H9 (cell line): Measurements from ENCODE around the gene ACADSB. TPM values are rescaled to one million over a fixed set of nuclear protein-coding genes. Genes with fewer than 3 reads are reported as not detected.

ENCODE experiments used
- DNase-seq: peaks from one replicate; pipeline ENCODE4 v3.0.0-alpha.2; 2017
- H2AFZ ChIP-seq: one replicate; pipeline ENCODE4 v1.6.1; 2013; ENCODE audit warnings: mild to moderate bottlenecking, low read length, control low read depth, moderate library complexity
- H2AK5ac ChIP-seq: 2 replicates; pipeline ENCODE4 v1.6.1; 2013; ENCODE audit warnings: low read length, control low read depth, mixed read lengths; ENCODE audit not compliant: insufficient read length
- H2BK120ac ChIP-seq: one replicate; pipeline ENCODE4 v1.6.1; 2013; ENCODE audit warnings: low read depth, mild to moderate bottlenecking, low read length, control low read depth, inconsistent platforms; ENCODE audit not compliant: poor library complexity, severe bottlenecking
- H2BK12ac ChIP-seq: 2 replicates; pipeline ENCODE4 v1.6.1; 2013; ENCODE audit warnings: low read length, control low read depth, mixed read lengths, low read depth; ENCODE audit not compliant: insufficient read length
- H2BK15ac ChIP-seq: 2 replicates; pipeline ENCODE4 v1.6.1; 2013; ENCODE audit warnings: low read depth, low read length, control low read depth
- H2BK20ac ChIP-seq: one replicate; pipeline ENCODE4 v1.6.1; 2013; ENCODE audit warnings: low read depth, mild to moderate bottlenecking, low read length, control low read depth, inconsistent platforms; ENCODE audit not compliant: poor library complexity, severe bottlenecking
- H2BK5ac ChIP-seq: 2 replicates; pipeline ENCODE4 v1.6.1; 2013; ENCODE audit warnings: low read length, control low read depth, mixed read lengths; ENCODE audit not compliant: insufficient read length
- H3K14ac ChIP-seq: 2 replicates; pipeline ENCODE4 v1.6.1; 2013; ENCODE audit warnings: low read length, control low read depth; ENCODE audit not compliant: insufficient read depth
- H3K18ac ChIP-seq: 2 replicates; pipeline ENCODE4 v1.6.1; 2013; ENCODE audit warnings: low read depth, mild to moderate bottlenecking, mixed read lengths, low read length, control low read depth; ENCODE audit not compliant: insufficient read length
- H3K23ac ChIP-seq: 2 replicates; pipeline ENCODE4 v1.6.1; 2013; ENCODE audit warnings: low read length, control low read depth, mixed read lengths, low read depth; ENCODE audit not compliant: insufficient read length
- H3K23me2 ChIP-seq: 2 replicates; pipeline ENCODE4 v1.6.1; 2013; ENCODE audit warnings: low read depth, mild to moderate bottlenecking, mixed read lengths, low read length, control low read depth; ENCODE audit not compliant: insufficient read length, poor library complexity, severe bottlenecking
- H3K27ac ChIP-seq: 2 replicates; pipeline ENCODE4 v1.5.1; 2013; ENCODE audit warnings: low read length, control low read depth, mixed read lengths, low read depth; ENCODE audit not compliant: insufficient read length
- H3K27me3 ChIP-seq: 2 replicates; pipeline ENCODE4 v1.6.1; 2013; ENCODE audit warnings: low read length, control low read depth, inconsistent platforms; ENCODE audit not compliant: insufficient read depth
- H3K4ac ChIP-seq: 2 replicates; pipeline ENCODE4 v1.6.1; 2013; ENCODE audit warnings: low read depth, mild to moderate bottlenecking, control low read depth, inconsistent platforms, low read length, moderate library complexity
- H3K4me1 ChIP-seq: 2 replicates; pipeline ENCODE4 v1.6.1; 2013; ENCODE audit warnings: low read length, control low read depth, inconsistent platforms; ENCODE audit not compliant: insufficient read depth
- H3K4me2 ChIP-seq: 2 replicates; pipeline ENCODE4 v1.6.1; 2013; ENCODE audit warnings: low read length, control low read depth, mixed read lengths; ENCODE audit not compliant: insufficient read length, insufficient read depth
- H3K56ac ChIP-seq: 2 replicates; pipeline ENCODE4 v1.6.1; 2013; ENCODE audit warnings: low read depth, mild to moderate bottlenecking, mixed read lengths, low read length, control low read depth; ENCODE audit not compliant: insufficient read length
- H3K79me1 ChIP-seq: 2 replicates; pipeline ENCODE4 v1.6.1; 2013; ENCODE audit warnings: low read depth, mild to moderate bottlenecking, moderate library complexity, low read length, control low read depth, inconsistent platforms; ENCODE audit not compliant: insufficient read depth, poor library complexity, severe bottlenecking
- H3K79me2 ChIP-seq: 2 replicates; pipeline ENCODE4 v1.6.1; 2013; ENCODE audit warnings: low read length, control low read depth, inconsistent platforms; ENCODE audit not compliant: insufficient read depth
- H3K9ac ChIP-seq: 2 replicates; pipeline ENCODE4 v1.6.1; 2013; ENCODE audit warnings: low read length, control low read depth, mixed read lengths; ENCODE audit not compliant: insufficient read length; ENCODE audit errors: extremely low read depth
- H3K9me3 ChIP-seq: one replicate; pipeline ENCODE4 v1.6.1; 2013; ENCODE audit warnings: low read depth, low read length, inconsistent platforms; ENCODE audit not compliant: control insufficient read depth
- H3T11ph ChIP-seq: one replicate; pipeline ENCODE4 v1.6.1; 2013; ENCODE audit warnings: mild to moderate bottlenecking, low read length, control low read depth, inconsistent platforms
- H4K20me1 ChIP-seq: one replicate; pipeline ENCODE4 v1.6.1; 2013; ENCODE audit not compliant: control insufficient read depth, insufficient read length, insufficient read depth
- H4K5ac ChIP-seq: 2 replicates; pipeline ENCODE4 v1.6.1; 2013; ENCODE audit warnings: low read depth, mild to moderate bottlenecking, mixed read lengths, low read length, control low read depth; ENCODE audit not compliant: insufficient read length
- H4K8ac ChIP-seq: replicated peaks from 2 replicates; pipeline ENCODE4 v1.6.1; 2013; ENCODE audit warnings: low read length, control low read depth, mixed read lengths, low read depth; ENCODE audit not compliant: insufficient read length
- H4K91ac ChIP-seq: 2 replicates; pipeline ENCODE4 v1.6.1; 2013; ENCODE audit warnings: low read depth, mild to moderate bottlenecking, moderate library complexity, mixed read lengths, low read length, control low read depth; ENCODE audit not compliant: insufficient read length
- H3K27ac Mint-ChIP-seq, 3 experiments: 2 replicates in 2 of 3; 3 replicates in 1 of 3; pipeline ENCODE4 v1.8.0; 2020 to 2021; ENCODE audit warnings: mixed read lengths in 3 of 3, mild to moderate bottlenecking in 1 of 3, moderate library complexity in 1 of 3
- H3K27me3 Mint-ChIP-seq: 2 replicates; pipeline ENCODE4 v1.8.0; 2021; ENCODE audit warnings: low read depth, mild to moderate bottlenecking, moderate library complexity, mixed read lengths
- H3K36me3 Mint-ChIP-seq, 3 experiments: 2 replicates in 2 of 3; 3 replicates in 1 of 3; pipeline ENCODE4 v1.8.0; 2020 to 2021; ENCODE audit warnings: low read depth in 3 of 3, mixed read lengths in 3 of 3; ENCODE audit not compliant: insufficient read depth in 1 of 3
- H3K4me1 Mint-ChIP-seq, 2 experiments: 2 replicates each; pipeline ENCODE4 v1.8.0; 2020; ENCODE audit warnings: mixed read lengths in 2 of 2
- H3K4me3 Mint-ChIP-seq, 2 experiments: 2 replicates in 1 of 2; 3 replicates in 1 of 2; pipeline ENCODE4 v1.8.0; 2020 to 2021; ENCODE audit warnings: mild to moderate bottlenecking in 2 of 2, mixed read lengths in 2 of 2, moderate library complexity in 1 of 2
- H3K9me3 Mint-ChIP-seq, 2 experiments: 2 replicates in 1 of 2; 3 replicates in 1 of 2; pipeline ENCODE4 v1.8.0; 2020; ENCODE audit warnings: mild to moderate bottlenecking in 2 of 2, mixed read lengths in 2 of 2, moderate library complexity in 1 of 2
- WGBS: extraction: QIAGEN DNeasy Blood & Tissue Kit; methylation state at CpG from one replicate; pipeline ENCODE4 v1.1.7; 2013; ENCODE audit warnings: missing lambda C conversion rate, low lambda C conversion rate, mixed read lengths; ENCODE audit not compliant: insufficient read length; ENCODE audit errors: extremely low coverage; 5-methylcytosine and 5-hydroxymethylcytosine counted together
- total RNA-seq: library from RNA; stranded (reverse); gene quantifications from 2 replicates; pipeline ENCODE4 v1.2.1, GENCODE V29; 2021
- TF ChIP-seq, protein P1 (sequence below): fragments of 200-600 bp; sonication (generic); conservative IDR thresholded peaks from 3 replicates; pipeline ENCODE4 v1.8.0; 2021; ENCODE audit warnings: antibody characterized with exemption, mild to moderate bottlenecking

The ACADSB gene
- total RNA-seq, 1 experiment from 2014 or later = 35.1 TPM

DNA sequence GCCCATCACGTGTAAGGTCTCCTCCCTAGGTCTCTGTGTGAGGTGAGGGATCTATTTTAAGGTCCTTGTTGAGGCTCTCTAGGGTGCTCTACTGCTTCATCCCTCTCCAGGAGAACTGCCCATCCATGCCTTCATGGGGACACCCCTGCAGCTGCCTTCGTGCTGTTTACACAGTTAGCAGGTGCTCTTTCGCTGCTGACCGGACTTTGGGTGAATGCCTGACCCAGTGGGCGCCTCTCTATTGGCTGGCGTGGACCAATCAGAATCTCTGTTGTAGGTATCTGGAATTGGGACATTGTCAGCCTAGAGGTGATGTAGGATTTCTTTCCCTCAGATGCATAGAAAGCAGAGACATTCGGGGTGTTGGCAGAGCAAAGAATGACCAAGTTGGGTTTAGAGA, 88.2 kb downstream of the ACADSB start:
- no peak overlapping the region for H3K4ac ChIP-seq
- no peak overlapping the region for H3K27ac Mint-ChIP-seq
- H2AK5ac ChIP-seq = no peak overlapping the region
- no peak overlapping the region for H3K4me2 ChIP-seq
- no peaks in the 10 kb centered on the region for H4K20me1 ChIP-seq
- H3T11ph ChIP-seq = no peak overlapping the region
- H4K91ac ChIP-seq = no peak overlapping the region
- no peaks in the 10 kb centered on the region for H3K4me1 ChIP-seq
- DNase-seq = no peak
- no peaks in the 10 kb centered on the region for H3K79me1 ChIP-seq
- H2BK5ac ChIP-seq = no peak overlapping the region
- peaks cover 3 to 6% of the 10 kb centered on the region in 2 experiments for H3K4me1 Mint-ChIP-seq
- TF ChIP-seq, protein P1, sequence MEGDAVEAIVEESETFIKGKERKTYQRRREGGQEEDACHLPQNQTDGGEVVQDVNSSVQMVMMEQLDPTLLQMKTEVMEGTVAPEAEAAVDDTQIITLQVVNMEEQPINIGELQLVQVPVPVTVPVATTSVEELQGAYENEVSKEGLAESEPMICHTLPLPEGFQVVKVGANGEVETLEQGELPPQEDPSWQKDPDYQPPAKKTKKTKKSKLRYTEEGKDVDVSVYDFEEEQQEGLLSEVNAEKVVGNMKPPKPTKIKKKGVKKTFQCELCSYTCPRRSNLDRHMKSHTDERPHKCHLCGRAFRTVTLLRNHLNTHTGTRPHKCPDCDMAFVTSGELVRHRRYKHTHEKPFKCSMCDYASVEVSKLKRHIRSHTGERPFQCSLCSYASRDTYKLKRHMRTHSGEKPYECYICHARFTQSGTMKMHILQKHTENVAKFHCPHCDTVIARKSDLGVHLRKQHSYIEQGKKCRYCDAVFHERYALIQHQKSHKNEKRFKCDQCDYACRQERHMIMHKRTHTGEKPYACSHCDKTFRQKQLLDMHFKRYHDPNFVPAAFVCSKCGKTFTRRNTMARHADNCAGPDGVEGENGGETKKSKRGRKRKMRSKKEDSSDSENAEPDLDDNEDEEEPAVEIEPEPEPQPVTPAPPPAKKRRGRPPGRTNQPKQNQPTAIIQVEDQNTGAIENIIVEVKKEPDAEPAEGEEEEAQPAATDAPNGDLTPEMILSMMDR = no peak
- H3K9me3 Mint-ChIP-seq = no peaks in the 10 kb centered on the region
- H3K9me3 ChIP-seq = no peaks in the 10 kb centered on the region
- no peak overlapping the region for H4K8ac ChIP-seq
- H3K27ac ChIP-seq = no peak overlapping the region
- no peak overlapping the region for H3K18ac ChIP-seq
- H4K5ac ChIP-seq = no peak overlapping the region
- H2AFZ ChIP-seq = no peak overlapping the region
- no peak overlapping the region for H2BK12ac ChIP-seq
- no CpG with 5 or more reads among the region's 7 CpGs for WGBS
- no peak overlapping the region for H3K14ac ChIP-seq
- H3K36me3 Mint-ChIP-seq = no peaks in the 10 kb centered on the region; a peak in 1 of 7 replicates
- H2BK120ac ChIP-seq = no peak overlapping the region
- H3K9ac ChIP-seq = no peak overlapping the region
- H3K23me2 ChIP-seq = no peaks in the 10 kb centered on the region
- no peak overlapping the region for H3K4me3 Mint-ChIP-seq
- peaks cover 31% of the 10 kb centered on the region for H3K27me3 Mint-ChIP-seq
- H3K56ac ChIP-seq = no peak overlapping the region
- no peak overlapping the region for H2BK20ac ChIP-seq
- H3K23ac ChIP-seq = no peak overlapping the region
- H2BK15ac ChIP-seq = no peak overlapping the region
- H3K79me2 ChIP-seq = no peaks in the 10 kb centered on the region
- no peaks in the 10 kb centered on the region for H3K27me3 ChIP-seq
